Amygdala (tissue), 56 donors: ENCODE data around the gene LRRC8C.

ENCODE experiments used
- DNase-seq, 56 donors: peaks; one replicate each; lab custom pipeline; 2025; lab: John Stamatoyannopoulos, UW

Gene LRRC8C

DNA sequence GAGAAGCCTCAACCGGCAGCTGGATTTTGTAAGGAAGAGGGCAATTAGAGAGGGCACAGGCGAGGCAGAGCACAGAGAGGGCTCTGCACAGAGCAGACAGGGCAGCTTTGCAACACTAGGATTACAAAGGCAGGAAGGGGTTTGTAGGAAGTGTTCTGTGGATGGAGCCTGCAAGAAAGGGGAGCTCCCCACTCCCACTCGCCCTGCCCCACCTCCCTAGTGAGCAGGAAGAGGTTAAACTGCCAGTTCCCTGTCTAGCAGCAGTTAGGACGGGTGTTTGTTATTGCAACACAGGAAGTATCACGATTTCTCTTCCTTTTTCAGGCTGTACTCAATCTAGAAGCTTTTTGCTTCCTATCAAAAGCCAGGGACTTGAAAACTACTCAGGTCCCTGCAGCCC lies 124.6 kb downstream of the LRRC8C start:
- peak in 11 of 56 donors; percentile 2 to 35 (median 15) for DNase-seq

DNA sequence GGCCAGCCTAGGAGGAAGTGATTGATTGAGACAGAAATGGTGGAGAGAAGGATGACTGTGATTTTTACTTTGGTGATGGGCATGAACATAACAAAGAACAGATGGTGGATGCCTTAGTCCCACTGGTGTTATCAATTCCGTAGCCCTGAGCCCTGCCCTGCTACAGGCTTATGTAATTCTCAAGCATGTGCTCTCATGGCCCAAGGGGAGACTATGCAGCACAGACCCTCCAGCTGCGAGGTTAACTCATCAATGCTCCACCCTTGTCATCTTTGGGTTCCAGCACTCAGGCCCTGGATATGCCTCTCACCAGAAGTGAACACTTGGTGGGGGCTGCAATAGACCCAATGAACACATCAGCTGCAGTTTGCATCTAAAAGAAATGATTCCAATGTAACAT lies 125.2 kb downstream of the LRRC8C start:
- no peak for DNase-seq

DNA sequence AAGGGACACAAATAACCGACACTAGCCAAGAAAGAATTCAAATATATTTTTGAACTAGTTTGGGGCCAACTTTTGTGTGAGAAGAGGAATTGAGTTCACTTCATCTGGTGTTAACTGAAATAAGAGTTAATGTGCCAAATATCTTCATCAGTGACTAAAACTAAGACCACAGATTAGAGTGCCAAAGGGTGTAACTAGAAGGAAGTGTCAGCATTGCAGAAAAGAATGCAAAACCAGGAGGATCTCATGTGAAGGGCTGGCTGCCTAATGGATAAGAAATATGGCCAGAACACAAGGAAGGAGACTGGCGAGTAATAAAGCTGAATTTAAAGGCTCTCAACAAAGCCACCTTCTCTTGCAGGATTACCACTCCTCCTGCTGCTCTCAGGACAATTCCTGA lies 126.1 kb downstream of the LRRC8C start:
- no peak for DNase-seq

DNA sequence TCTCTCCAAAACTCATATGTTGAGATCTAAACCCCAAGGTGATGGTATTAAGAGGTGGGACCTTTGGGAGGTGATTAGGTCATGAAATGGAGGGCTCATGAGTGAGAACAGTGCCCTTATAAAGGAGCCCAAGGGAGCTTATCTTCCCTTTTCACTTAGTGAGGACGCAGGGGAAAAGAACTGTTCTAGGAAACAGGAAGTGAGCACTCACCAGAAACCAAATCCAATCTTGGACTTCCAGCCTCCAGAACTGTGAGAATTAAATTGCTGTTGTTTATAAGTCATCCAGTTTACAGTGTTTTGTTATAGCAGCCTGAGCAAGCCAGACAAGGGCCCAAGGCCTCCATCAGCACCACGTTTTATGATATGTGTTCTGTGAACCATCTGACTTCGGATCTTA lies 127.6 kb downstream of the LRRC8C start:
- DNase-seq = no peak

DNA sequence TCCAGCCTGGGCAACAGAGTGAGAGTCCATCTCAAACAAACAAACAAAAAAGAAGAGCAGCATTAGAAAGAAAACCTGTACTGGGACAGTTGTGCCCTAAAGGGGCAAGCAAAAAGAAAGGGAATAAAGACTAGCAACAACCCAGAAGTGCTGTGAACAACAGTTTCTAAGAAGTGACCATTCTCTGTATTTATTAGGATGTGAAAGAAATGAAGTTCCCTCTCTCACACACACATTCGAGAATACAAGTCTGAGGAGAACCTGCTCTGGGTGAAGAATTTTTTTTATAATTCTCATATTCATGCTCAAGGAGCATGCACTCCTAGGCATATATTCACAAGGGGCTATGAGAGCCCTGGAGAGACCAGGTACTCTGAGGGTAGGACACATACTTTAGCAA lies 128.4 kb downstream of the LRRC8C start:
- no peak for DNase-seq

DNA sequence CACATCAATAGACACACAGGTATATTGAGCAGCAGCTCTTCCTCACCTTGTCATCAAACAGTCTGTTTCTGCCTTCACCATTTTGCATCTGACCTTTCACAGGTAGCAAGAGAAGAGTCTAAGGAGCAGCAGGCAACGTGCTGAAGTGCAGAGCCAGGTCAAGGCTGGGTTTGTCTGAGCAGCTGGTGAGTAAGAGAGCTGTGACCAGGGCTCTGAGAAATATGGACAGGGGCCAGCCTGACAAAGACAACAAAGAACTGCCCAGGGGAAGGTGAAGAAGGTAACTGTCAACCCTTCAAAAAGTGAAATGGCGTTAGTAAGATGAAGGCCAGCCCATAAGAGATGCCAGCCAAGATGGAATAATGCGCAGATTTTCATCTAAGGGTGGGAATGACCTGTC lies 129.0 kb downstream of the LRRC8C start:
- DNase-seq = no peak

DNA sequence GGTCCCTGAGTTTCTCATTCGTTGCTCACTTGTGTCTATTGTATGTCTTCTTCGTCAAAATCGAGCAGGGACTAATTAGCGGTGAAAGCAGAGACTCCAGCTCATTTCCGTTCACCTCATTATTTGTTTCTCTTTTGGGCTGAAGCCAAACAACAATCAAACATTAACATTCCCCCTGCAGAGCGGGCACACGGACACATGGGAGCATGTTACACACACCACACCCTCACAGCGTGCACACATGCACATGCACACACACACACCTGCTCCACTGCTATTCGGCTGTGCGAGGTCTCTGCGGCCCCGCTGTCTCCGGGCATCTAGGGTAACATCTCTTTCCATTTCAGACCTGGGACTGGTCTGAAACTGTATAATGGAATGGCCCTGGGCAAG lies 129.5 kb downstream of the LRRC8C start:
- peak in 2 of 56 donors; percentile 31 to 36 for DNase-seq

DNA sequence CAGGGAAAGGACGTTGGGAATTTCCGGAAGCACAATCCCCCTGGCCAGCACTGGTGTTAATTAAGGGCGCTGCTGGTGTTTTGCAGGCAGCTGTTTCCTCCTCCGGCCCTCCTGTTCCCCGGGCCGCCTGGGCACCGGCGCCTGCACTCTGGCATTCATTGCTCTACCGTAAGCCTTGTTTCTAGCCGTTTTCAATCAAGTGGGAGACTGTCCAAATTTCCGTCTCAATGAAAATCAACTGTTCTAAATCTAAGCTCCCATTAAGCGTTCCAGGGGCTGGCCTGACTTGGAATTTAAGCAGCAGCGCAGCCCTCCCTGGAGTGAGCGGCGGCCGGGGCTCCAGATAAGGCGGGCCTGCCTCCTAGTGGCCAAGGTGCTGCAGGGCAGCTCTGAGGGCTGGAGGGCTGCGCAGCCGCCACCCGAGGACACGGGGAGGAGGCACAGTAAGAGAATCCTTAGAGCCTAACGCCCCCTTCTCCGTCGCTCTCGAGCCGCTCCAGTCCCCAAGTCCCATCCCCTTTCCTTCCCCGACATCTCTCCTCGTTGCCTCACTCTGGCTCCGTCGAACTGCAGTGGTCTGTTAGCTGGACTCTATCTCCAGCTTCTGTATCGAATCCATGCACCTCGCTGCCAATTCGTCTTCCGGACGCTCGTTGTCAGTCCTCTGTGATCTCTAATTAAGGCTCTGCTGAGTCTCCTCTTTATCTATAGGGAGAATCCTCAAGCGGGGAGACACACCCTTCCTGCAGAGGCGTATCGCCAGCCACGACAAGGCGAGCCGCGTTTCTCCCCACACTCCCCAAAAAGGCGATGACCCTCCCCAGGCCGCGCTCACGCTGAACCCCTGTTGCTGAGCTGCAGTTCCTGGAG lies 130.1 kb downstream of the LRRC8C start:
- DNase-seq = peak; percentile 21 to 87 (median 76)

DNA sequence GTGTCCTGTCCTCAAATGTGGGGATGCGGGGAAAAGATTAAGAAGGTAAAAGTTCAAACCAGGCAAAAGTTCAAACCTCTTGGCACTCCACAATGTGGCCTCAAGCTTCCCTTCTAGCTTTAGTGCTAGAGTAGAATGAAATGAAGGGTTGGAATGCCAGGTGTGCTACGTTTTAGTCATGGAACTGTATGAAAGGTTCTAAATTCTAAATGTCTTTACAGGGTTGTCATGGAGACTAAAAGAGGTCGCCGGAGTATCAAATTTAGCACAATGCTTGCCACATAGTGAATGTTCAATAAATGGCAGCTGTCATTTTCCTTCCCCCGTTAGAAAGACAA lies 130.7 kb downstream of the LRRC8C start:
- no peak for DNase-seq

DNA sequence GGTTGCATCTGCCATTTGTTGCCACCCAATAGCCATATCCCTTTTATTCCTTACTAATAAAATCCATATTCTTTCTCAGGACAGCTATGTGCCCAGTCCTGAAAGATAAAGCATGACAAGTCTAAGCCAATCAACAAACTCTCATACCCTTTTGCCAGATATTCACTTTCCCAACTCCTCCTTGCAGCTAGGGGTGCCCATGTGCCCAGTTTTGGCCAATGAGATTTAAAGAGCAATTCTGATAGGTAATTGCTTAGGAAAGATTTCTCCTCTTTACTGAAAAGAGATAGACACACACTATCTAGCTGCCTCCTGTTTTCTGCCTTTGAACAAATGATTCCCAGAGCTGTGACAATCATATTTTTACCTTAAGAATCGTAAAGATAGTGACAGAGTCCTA lies 132.9 kb downstream of the LRRC8C start:
- no peak for DNase-seq

DNA sequence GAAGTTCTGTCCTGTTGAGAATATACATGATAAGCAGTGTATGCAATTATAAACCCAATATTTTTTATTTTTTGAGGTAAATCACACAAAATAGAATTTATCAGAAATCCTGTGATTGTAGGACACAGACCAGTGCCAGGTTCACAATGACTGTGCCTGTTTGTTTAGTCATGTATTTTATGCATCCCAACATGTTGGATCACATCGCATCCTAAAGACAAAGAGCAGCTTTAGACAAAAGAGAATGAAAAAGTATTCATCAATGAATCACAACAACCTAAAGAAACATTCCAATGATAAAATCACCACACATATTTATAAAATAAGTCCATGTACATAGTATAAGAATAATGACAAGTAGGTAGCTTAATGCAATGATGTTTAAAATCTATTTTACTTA lies 134.7 kb downstream of the LRRC8C start:
- no peak for DNase-seq
